WTC11 (cell line): ENCODE measurements around the gene SRI.

Source experiments
- CBFB ChIP-seq: sonication (generic); formaldehyde crosslinking; IDR thresholded peaks from 2 replicates; pipeline ENCODE4 v1.8.1; 2022; ENCODE audit warnings: mild to moderate bottlenecking, low read depth, missing genetic modification reagents
- CREB1 ChIP-seq: sonication (generic); formaldehyde crosslinking; IDR thresholded peaks from 2 replicates; pipeline ENCODE4 v1.8.0; 2023; ENCODE audit warnings: mild to moderate bottlenecking, missing genetic modification reagents
- GABPB1 ChIP-seq: sonication (generic); formaldehyde crosslinking; IDR thresholded peaks from 2 replicates; pipeline ENCODE4 v1.8.1; 2023; ENCODE audit warnings: mild to moderate bottlenecking, missing genetic modification reagents
- KAT7 ChIP-seq: sonication (generic); formaldehyde crosslinking; IDR thresholded peaks from 2 replicates; pipeline ENCODE4 v1.8.1; 2023; ENCODE audit warnings: missing genetic modification reagents, mild to moderate bottlenecking, borderline replicate concordance
- NR2C2 ChIP-seq: sonication (generic); formaldehyde crosslinking; IDR thresholded peaks from 2 replicates; pipeline ENCODE4 v1.8.0; 2022; ENCODE audit warnings: mild to moderate bottlenecking, missing genetic modification reagents
- SMAD4 ChIP-seq: sonication (generic); formaldehyde crosslinking; IDR thresholded peaks from 2 replicates; pipeline ENCODE4 v1.8.0; 2022; ENCODE audit warnings: mild to moderate bottlenecking, missing genetic modification reagents
- SOX15 ChIP-seq: fragments of 250-450 bp; sonication (Bioruptor Pico); IDR thresholded peaks from 2 replicates; pipeline ENCODE4 v1.9.0; 2021; ENCODE audit warnings: mild to moderate bottlenecking
- ZNF121 ChIP-seq: sonication (generic); formaldehyde crosslinking; IDR thresholded peaks from 2 replicates; pipeline ENCODE4 v1.8.0; 2023; ENCODE audit warnings: missing genetic modification reagents
- TF ChIP-seq, protein P1 (sequence below): fragments of 200-600 bp; IDR thresholded peaks from 2 replicates; pipeline ENCODE4 v1.8.0; 2022; ENCODE audit warnings: antibody characterized with exemption
- TF ChIP-seq, protein P2 (sequence below): sonication (generic); formaldehyde crosslinking; IDR thresholded peaks from 2 replicates; pipeline ENCODE4 v1.8.0; 2023; ENCODE audit warnings: mild to moderate bottlenecking, missing genetic modification reagents
- TF ChIP-seq, protein P3 (sequence below): sonication (generic); formaldehyde crosslinking; IDR thresholded peaks from 2 replicates; pipeline ENCODE4 v1.8.1; 2023; ENCODE audit warnings: mild to moderate bottlenecking, missing genetic modification reagents, borderline replicate concordance

- no peak for TF ChIP-seq SMAD4
- TF ChIP-seq, protein P1, sequence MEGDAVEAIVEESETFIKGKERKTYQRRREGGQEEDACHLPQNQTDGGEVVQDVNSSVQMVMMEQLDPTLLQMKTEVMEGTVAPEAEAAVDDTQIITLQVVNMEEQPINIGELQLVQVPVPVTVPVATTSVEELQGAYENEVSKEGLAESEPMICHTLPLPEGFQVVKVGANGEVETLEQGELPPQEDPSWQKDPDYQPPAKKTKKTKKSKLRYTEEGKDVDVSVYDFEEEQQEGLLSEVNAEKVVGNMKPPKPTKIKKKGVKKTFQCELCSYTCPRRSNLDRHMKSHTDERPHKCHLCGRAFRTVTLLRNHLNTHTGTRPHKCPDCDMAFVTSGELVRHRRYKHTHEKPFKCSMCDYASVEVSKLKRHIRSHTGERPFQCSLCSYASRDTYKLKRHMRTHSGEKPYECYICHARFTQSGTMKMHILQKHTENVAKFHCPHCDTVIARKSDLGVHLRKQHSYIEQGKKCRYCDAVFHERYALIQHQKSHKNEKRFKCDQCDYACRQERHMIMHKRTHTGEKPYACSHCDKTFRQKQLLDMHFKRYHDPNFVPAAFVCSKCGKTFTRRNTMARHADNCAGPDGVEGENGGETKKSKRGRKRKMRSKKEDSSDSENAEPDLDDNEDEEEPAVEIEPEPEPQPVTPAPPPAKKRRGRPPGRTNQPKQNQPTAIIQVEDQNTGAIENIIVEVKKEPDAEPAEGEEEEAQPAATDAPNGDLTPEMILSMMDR = no peak
- TF ChIP-seq KAT7 (CRISPR knock-in tag) = no peak
- TF ChIP-seq ZNF121 (CRISPR knock-in tag) = no peak
- TF ChIP-seq, protein P2, sequence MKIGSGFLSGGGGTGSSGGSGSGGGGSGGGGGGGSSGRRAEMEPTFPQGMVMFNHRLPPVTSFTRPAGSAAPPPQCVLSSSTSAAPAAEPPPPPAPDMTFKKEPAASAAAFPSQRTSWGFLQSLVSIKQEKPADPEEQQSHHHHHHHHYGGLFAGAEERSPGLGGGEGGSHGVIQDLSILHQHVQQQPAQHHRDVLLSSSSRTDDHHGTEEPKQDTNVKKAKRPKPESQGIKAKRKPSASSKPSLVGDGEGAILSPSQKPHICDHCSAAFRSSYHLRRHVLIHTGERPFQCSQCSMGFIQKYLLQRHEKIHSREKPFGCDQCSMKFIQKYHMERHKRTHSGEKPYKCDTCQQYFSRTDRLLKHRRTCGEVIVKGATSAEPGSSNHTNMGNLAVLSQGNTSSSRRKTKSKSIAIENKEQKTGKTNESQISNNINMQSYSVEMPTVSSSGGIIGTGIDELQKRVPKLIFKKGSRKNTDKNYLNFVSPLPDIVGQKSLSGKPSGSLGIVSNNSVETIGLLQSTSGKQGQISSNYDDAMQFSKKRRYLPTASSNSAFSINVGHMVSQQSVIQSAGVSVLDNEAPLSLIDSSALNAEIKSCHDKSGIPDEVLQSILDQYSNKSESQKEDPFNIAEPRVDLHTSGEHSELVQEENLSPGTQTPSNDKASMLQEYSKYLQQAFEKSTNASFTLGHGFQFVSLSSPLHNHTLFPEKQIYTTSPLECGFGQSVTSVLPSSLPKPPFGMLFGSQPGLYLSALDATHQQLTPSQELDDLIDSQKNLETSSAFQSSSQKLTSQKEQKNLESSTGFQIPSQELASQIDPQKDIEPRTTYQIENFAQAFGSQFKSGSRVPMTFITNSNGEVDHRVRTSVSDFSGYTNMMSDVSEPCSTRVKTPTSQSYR (CRISPR knock-in tag) = no peak
- TF ChIP-seq, protein P3, sequence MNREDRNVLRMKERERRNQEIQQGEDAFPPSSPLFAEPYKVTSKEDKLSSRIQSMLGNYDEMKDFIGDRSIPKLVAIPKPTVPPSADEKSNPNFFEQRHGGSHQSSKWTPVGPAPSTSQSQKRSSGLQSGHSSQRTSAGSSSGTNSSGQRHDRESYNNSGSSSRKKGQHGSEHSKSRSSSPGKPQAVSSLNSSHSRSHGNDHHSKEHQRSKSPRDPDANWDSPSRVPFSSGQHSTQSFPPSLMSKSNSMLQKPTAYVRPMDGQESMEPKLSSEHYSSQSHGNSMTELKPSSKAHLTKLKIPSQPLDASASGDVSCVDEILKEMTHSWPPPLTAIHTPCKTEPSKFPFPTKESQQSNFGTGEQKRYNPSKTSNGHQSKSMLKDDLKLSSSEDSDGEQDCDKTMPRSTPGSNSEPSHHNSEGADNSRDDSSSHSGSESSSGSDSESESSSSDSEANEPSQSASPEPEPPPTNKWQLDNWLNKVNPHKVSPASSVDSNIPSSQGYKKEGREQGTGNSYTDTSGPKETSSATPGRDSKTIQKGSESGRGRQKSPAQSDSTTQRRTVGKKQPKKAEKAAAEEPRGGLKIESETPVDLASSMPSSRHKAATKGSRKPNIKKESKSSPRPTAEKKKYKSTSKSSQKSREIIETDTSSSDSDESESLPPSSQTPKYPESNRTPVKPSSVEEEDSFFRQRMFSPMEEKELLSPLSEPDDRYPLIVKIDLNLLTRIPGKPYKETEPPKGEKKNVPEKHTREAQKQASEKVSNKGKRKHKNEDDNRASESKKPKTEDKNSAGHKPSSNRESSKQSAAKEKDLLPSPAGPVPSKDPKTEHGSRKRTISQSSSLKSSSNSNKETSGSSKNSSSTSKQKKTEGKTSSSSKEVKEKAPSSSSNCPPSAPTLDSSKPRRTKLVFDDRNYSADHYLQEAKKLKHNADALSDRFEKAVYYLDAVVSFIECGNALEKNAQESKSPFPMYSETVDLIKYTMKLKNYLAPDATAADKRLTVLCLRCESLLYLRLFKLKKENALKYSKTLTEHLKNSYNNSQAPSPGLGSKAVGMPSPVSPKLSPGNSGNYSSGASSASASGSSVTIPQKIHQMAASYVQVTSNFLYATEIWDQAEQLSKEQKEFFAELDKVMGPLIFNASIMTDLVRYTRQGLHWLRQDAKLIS = no peak
- no peak for TF ChIP-seq GABPB1 (CRISPR knock-in tag)
- no peak for TF ChIP-seq SOX15
- TF ChIP-seq CBFB = no peak
- no peak for TF ChIP-seq CREB1
- no peak for TF ChIP-seq NR2C2 (CRISPR knock-in tag)
These were observed 16.4 kb downstream of the SRI start for GRCh38 chr7:88203401-88203800.
